GM21619 (cell line): ENCODE measurements around the gene SLF2.
"Not testable (repeated sequence)": the region's sequence is repeated elsewhere in the genome, so short reads cannot be mapped to it uniquely, and the experiment has no call there.

Experiments
- ATAC-seq: cut with Tn5 transposase; IDR thresholded peaks from one replicate; pipeline ENCODE4 v1.9.1; 2021; ENCODE audit not compliant: unreplicated experiment

Gene SLF2

DNA sequence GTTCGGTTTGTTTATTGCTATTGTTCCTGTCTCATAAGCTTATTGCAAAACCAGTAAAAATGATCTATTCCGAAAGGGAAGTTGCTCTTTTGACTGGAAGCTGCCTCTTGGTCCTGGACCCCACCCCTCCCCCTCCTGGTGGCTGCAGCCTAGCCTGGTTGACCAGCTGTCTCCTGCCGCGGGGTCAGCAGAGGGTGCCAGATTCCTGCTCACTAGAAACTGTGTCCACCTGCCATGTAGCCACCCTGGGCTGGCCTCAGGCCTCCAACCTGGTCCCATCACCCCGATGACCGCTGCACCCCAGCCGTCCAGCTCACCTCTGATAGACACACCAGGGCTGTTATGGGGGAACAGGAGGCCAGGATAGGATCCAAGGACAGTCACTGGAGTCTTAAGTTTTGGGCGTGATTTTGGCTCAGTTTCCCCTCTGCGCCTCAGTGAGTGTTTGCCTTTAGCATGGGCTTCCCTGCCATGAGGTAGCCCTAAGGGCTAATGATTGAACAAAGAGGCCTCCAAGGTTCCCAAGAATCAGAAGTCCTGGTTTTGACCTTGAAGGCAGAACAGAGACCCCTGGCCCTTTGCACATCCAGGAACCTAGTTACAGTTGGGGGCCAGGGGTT lies 32.9 kb upstream of the SLF2 start:
- ATAC-seq, result no peak

DNA sequence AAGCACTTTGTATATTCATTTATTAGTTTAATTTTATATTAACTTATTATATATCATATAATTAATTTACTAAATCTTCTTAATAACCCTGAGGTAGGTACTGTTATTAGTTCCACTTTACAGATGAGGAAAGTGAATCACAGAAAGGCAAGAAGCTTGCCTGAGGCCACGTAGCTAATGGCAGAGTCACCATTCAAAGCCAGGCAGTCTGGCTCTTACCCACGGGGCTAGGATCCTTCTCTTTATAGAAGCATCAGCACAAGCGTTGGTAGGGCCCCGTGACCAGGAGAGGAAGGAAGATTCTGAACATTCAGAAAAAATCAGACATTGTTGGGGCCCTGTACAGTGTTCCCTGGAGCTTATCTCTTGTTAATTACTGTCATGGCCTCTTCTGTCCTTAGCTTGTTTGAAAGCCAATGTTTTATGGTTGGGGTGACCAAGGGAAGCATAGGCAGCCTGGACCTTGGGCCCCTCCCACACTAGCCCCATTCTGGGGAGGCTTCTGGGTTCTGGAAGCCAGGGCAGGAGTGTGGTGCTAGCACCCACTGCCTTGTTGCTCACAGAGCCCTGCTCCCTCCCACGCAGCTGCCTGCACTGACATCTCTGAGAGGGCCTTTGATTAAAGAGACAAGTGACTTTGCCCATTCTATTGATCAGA lies 31.1 kb upstream of the SLF2 start:
- ATAC-seq, result no peak

GRCh38 chr10:100882252-100882651 lies 30.5 kb upstream of the SLF2 start:
- no peak for ATAC-seq

DNA sequence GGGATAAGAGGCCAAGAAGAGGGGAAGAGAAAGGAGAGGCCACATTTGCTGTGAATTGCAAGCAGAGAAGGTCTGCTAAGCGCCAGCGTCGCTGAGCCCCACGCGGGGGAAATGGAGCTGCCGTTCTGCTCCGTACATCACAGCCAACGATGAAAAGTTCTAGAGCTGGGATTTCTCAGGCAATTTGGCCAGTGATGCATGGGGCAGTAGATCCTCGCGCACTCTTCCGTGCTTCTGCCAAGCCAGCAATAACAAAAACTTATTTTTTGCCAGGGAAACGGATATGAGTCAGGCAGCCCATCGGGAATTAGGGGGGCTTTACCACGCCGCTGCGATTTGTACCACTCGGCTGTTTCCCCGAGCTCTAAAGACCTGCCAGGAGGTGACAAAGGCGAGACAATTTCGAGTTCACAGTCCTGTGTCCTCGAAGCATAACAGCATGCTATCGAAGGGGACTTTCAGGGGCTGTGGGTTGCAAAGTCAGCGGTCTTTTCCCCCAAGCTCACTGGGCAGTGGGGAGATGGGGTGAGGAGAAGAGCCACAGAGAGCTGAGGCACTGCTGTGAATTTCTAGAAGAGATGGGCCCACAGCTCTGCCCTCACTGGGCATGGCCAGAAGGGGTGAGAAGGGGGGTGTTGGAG lies 30.0 kb upstream of the SLF2 start:
- no peak for ATAC-seq

DNA sequence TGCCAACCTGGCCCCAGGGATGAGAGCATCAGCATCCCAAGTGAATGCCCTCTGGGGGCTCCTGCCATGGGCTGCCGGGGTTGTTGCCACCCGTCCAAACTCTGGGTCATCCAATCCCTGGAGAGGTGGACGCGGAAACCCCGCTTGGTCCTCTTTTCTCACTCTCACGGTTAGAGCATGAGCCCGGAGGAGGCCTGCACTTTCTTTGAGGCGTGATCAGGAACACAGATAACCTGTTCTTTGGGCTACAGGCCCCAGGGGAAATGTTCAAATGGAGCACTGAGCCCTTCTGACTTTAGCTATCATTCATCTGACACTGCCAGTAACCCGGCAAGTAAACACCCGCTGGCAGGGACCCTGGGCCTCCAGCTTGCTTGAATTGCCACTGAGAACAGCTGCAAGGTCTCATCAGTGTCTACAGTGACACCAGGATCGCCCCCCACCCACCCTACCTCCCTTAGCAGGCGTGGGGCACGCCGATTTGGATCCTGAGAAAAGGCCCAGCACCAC lies 29.4 kb upstream of the SLF2 start:
- no peak for ATAC-seq

GRCh38 chr10:100885611-100886010 lies 27.2 kb upstream of the SLF2 start:
- ATAC-seq, result not testable (repeated sequence)

DNA sequence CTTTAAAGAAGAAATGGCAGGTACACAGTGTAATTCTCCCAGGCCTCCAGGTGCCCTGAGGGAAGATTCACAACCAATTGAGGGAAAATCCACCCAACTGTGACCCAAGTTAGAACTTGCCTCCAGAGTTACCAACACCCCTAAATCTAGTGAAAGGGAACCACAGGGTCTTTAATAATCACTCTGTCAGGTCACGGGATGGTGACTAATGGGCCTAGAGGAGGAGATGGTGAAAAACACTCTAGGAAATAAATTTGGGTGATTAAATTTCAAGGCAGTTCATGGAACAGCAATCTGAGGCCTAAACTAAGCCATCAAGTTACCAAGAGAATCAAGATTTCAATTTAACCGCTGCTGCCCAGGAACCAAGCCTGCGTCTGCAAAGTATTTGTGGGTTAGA lies 26.7 kb upstream of the SLF2 start:
- ATAC-seq, result no peak

GRCh38 chr10:100886521-100886920 lies 26.2 kb upstream of the SLF2 start:
- no peak for ATAC-seq

DNA sequence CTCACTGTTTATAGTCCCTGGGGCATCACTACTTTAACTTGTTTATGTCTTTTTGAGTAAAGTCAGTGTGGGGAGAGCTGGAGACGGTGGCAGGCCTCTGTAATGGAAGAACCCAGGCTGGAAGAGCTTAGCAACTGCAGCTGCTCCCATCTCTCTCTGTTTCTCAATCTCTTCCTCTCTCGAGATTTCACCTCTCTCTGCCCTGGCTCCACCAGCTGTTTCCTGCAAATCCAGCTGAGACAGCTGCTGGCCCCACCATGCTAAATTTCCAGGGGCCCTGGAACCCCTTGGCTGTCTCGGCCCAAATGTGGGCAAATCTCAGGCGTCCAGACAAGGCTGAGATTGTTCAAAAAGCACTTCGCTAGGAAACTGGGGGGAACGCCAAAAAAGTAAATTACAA lies 25.8 kb upstream of the SLF2 start:
- ATAC-seq, result no peak

DNA sequence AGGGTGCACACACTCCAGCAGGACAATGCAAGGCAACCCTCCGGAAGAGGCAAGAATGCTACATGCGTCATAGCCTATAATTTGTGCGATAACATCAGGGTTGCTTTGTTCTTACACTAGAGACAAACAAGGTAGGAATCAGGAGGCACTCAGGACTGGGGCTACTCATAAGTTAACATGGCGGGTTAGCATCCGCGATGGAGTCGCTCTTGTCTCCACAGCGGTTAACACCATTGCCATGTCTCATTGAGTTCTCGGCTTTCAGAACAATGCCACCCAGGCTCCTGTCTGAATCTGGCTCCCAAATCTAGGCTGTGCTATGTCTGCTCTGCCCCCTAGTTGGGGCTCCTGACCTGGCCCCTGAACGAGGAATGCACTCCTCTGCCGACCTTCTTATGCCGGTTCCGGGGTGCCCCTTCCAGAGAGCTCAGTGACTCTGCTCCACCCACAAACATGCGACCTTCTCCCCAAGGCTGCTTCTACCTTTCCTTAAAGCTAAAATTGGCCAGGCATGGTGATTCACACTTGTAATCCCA lies 24.9 kb upstream of the SLF2 start:
- no peak for ATAC-seq

GRCh38 chr10:100888957-100889356 lies 23.8 kb upstream of the SLF2 start:
- ATAC-seq, result no peak

GRCh38 chr10:100889546-100889945 lies 23.2 kb upstream of the SLF2 start:
- ATAC-seq, result no peak

DNA sequence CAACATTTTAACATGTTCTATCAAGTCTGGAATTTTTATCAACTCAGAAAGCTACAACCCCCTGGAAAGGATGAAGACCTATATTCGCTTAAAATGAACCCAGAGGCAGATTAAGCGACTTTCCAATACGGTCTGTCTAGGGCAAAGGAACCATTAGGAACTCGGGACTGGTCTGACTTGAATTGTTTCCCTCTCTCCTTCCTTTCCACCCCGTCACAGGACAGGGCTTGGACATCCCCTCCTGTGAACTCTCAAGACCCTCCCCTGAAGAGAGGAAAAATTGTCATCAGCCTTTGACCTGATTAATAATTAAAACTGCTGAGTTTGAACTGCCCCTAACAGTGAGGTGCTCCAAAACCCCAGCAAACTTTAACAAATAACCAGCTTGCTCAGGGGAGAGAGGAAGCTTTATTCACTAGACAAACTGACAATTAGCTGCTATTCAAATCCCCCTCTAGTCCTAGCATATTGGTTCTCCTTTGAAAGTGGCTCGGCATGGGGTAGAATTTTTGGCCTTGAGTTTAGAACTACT lies 22.6 kb upstream of the SLF2 start:
- no peak for ATAC-seq

- ATAC-seq, result no peak
Measured at GRCh38 chr10:100890673-100891317, 22.0 kb upstream of the SLF2 start.

DNA sequence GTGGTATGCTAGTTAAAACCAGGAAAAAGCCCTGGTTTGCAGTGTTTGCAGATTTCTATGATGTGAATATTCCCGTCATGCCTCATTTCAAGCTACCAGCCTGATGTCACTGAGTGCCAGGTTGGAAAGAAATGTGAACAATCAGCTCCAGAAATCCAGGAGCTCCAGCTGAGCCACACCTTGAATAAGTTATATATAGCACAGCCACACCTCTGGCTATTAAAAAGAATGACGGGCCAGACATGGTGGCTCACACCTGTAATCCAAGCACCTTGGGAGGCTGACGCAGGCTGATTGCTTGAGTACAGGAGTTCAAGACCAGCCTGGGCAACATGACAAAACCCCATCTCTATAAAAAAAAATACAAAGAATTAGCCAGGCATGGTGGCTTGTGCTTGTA lies 18.7 kb upstream of the SLF2 start:
- no peak for ATAC-seq

DNA sequence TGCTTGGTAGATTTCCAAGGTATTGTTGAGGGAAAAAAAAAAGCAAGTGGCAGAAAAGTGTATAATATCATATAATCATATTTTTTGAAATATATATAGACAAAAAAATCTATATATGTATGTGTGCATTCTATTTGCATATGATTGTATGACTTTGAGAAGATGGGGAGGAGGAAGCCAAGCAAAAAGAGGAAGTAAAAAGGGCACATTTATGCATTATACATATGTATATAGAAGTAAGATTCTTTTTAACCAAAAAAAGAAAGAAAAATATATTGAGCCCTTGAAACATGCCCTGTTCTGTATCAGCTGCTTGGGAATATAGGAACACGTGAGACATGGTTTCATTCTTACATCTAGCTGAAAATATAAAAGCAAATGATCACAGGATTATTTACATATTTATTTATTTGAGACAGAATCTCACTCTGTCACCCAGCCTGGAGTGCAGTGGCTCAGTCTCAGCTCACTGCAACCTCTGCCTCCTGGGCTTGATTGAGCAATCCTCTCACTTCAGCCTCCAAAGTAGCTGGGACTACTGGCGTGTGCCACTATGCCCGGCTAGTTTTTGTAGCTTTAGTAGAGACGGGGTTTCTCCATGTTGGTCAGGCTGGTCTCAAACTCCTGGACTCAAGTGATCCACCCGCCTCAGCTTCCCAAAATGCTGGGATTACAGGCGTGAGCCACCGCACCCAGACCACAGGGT lies 18.0 kb upstream of the SLF2 start:
- ATAC-seq, result no peak

- ATAC-seq, result no peak
Measured at GRCh38 chr10:100895346-100895745, 17.4 kb upstream of the SLF2 start.

GRCh38 chr10:100895896-100896295 lies 16.9 kb upstream of the SLF2 start:
- ATAC-seq, result no peak

GRCh38 chr10:100896876-100897461 lies 15.8 kb upstream of the SLF2 start:
- no peak for ATAC-seq

DNA sequence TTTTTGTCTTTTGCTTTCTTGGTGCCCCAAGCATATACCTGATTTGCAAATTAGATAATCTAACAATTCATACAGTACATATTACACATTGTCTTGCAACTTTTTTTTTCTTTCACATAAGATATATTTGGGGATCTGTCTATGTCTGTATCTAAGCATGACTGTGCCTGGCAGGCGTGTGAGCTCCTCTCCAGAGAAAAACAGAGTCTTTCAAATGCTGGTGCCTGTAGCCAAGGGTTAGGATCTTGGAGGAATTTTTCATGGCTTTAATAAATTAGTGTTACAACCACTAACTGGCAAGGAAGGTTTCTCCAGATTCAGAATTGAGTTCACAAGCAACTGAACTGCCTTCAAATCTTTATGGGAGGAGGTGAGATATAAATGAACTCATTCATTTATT lies 14.8 kb upstream of the SLF2 start:
- ATAC-seq, result no peak
